ENCODE results near the gene MORC1.

Gene MORC1

DNA sequence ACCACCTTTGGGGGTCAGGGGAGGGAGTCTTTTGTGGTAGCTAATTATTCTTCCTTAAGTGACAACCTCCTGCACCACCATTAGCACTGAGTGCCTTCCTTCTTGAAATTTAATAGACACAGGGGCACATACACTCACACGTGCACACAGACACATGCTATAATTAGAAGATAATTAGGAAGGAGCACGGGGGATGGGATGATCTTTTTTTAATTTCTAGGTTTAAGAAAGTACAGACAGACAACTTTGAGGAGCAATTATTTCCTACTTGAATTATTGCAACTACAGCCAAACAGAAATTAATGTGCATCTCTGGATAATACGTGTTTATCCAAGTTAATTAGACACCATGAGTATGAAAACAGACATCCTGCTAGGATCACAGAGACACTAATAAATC lies 119.5 kb downstream of the MORC1 start:
- no peak overlapping the region for H4K8ac ChIP-seq (ENCODE audit: low read length)
- H3K9me3 ChIP-seq (ENCODE audit: control insufficient read depth, low read length), result no peaks in the 10 kb centered on the region
- no peaks in the 10 kb centered on the region for H3K79me1 ChIP-seq (replicated peaks; ENCODE audit: low read length, poor library complexity, severe bottlenecking)
- H3K4me3 ChIP-seq (ENCODE audit: insufficient read depth in 1 of 2, low read depth in 1 of 2, low read length in 2 of 2), result no peak overlapping the region
- no peak overlapping the region for H2BK12ac ChIP-seq (ENCODE audit: low read length in 2 of 2)
- 94% methylated on average over 1 of the region's 3 CpGs for WGBS
- no peak overlapping the region for H2AFZ ChIP-seq (ENCODE audit: low read depth, low read length)
- DNase-seq, result no peak
- no peak overlapping the region for H3K27ac ChIP-seq (ENCODE audit: low read length, poor library complexity, severe bottlenecking)
- no peak overlapping the region for H3K4me2 ChIP-seq (ENCODE audit: low read length, poor library complexity, severe bottlenecking)
- H3K36me3 ChIP-seq (ENCODE audit: control insufficient read depth in 1 of 2, insufficient read depth in 2 of 2, low read depth in 1 of 2, low read length in 2 of 2), result no peaks in the 10 kb centered on the region
- no peaks in the 10 kb centered on the region for H3K4me1 ChIP-seq (ENCODE audit: control insufficient read depth, insufficient read depth, low read depth, low read length)
- H3K14ac ChIP-seq (ENCODE audit: low read length in 2 of 2), result no peak overlapping the region
- no peak overlapping the region for H2AK5ac ChIP-seq (ENCODE audit: low read length, severe bottlenecking)
- no peak overlapping the region for H2BK5ac ChIP-seq (ENCODE audit: low read depth, low read length, poor library complexity, severe bottlenecking)
- H2BK120ac ChIP-seq (ENCODE audit: low read depth, low read length), result no peak overlapping the region
- H4K91ac ChIP-seq (ENCODE audit: low read length), result no peak overlapping the region
- no peak overlapping the region for H3K9ac ChIP-seq (ENCODE audit: low read length)
- H3K4ac ChIP-seq (ENCODE audit: low read depth in 1 of 2, low read length in 2 of 2), result no peak overlapping the region
- H3K18ac ChIP-seq (ENCODE audit: low read depth in 1 of 2, low read length in 2 of 2), result no peak overlapping the region
- H3K27me3 ChIP-seq (ENCODE audit: control insufficient read depth in 1 of 2, insufficient read depth in 1 of 2, low read length in 2 of 2), result no peaks in the 10 kb centered on the region
- H2BK15ac ChIP-seq (ENCODE audit: low read depth, poor library complexity, severe bottlenecking), result no peak overlapping the region
- no peak overlapping the region for H3K23ac ChIP-seq (ENCODE audit: low read length in 2 of 2)

DNA sequence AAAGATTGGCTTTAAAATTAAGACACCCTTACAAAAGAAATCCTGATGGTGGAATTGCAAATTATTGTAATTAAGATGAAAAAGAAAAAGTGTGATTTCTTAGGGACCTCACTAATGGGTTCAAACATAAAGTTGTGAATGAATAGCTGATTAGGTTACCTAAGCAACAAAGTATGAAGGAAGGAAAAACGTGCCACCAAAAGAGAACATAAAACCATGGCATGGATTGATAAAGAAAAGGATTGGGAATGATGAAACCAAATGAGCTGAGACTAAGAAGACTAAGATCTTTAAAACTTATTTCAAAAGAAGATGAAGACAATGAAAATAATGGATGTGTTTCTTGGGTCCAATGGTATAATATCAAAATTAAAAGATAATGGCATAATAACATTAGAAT lies 132.1 kb downstream of the MORC1 start:
- Histone ChIP-seq H2BK15ac (ENCODE audit: low read depth, poor library complexity, severe bottlenecking) (no peak overlapping the region), H3K79me1 (replicated peaks; ENCODE audit: low read length, poor library complexity, severe bottlenecking) (no peaks in the 10 kb centered on the region), H2AK5ac (ENCODE audit: low read length, severe bottlenecking) (no peak overlapping the region), H3K18ac (ENCODE audit: low read depth in 1 of 2, low read length in 2 of 2) (no peak overlapping the region), H4K8ac (ENCODE audit: low read length) (no peak overlapping the region), H2BK12ac (ENCODE audit: low read length in 2 of 2) (no peak overlapping the region), H3K4me1 (ENCODE audit: control insufficient read depth, insufficient read depth, low read depth, low read length) (no peaks in the 10 kb centered on the region), H3K4me2 (ENCODE audit: low read length, poor library complexity, severe bottlenecking) (no peak overlapping the region), H3K14ac (ENCODE audit: low read length in 2 of 2) (no peak overlapping the region), H2BK5ac (ENCODE audit: low read depth, low read length, poor library complexity, severe bottlenecking) (no peak overlapping the region), H3K27me3 (ENCODE audit: control insufficient read depth in 1 of 2, insufficient read depth in 1 of 2, low read length in 2 of 2) (no peaks in the 10 kb centered on the region), H3K23ac (ENCODE audit: low read length in 2 of 2) (no peak overlapping the region), H4K91ac (ENCODE audit: low read length) (no peak overlapping the region), H3K27ac (ENCODE audit: low read length, poor library complexity, severe bottlenecking) (no peak overlapping the region), H2BK120ac (ENCODE audit: low read depth, low read length) (no peak overlapping the region), H2AFZ (ENCODE audit: low read depth, low read length) (no peak overlapping the region), H3K9ac (ENCODE audit: low read length) (no peak overlapping the region), H3K36me3 (ENCODE audit: control insufficient read depth in 1 of 2, insufficient read depth in 2 of 2, low read depth in 1 of 2, low read length in 2 of 2) (no peaks in the 10 kb centered on the region), H3K9me3 (ENCODE audit: control insufficient read depth, low read length) (no peaks in the 10 kb centered on the region), H3K4ac (ENCODE audit: low read depth in 1 of 2, low read length in 2 of 2) (no peak overlapping the region), H3K4me3 (ENCODE audit: insufficient read depth in 1 of 2, low read depth in 1 of 2, low read length in 2 of 2) (no peak overlapping the region)
- no peak for DNase-seq
- WGBS, result 0% methylated on average over 1 of the region's 1 CpG

DNA sequence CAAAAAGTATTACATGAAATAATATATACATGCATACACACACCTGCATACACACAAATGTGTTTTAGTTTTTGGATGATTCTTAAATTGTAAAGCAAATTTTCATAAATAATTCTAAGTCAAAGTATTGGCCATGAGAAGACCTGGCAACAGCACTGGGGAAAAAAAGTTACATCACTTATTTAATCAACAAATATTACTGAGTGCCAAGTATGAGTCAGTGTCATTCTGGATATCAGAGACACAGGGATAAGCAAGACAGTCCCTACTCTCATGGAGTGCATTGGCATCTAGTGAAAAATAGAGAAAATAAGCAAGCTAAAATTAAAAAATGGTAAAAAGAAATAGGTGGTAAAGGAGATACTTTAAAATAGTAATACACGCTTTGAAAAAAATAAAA lies 134.9 kb downstream of the MORC1 start:
- Histone ChIP-seq H2BK15ac (ENCODE audit: low read depth, poor library complexity, severe bottlenecking) (no peak overlapping the region), H4K8ac (ENCODE audit: low read length) (no peak overlapping the region), H4K91ac (ENCODE audit: low read length) (no peak overlapping the region), H3K23ac (ENCODE audit: low read length in 2 of 2) (no peak overlapping the region), H3K79me1 (replicated peaks; ENCODE audit: low read length, poor library complexity, severe bottlenecking) (no peaks in the 10 kb centered on the region), H3K18ac (ENCODE audit: low read depth in 1 of 2, low read length in 2 of 2) (no peak overlapping the region), H2AK5ac (ENCODE audit: low read length, severe bottlenecking) (no peak overlapping the region), H2BK12ac (ENCODE audit: low read length in 2 of 2) (no peak overlapping the region), H3K14ac (ENCODE audit: low read length in 2 of 2) (no peak overlapping the region), H3K4me2 (ENCODE audit: low read length, poor library complexity, severe bottlenecking) (no peak overlapping the region), H3K4me1 (ENCODE audit: control insufficient read depth, insufficient read depth, low read depth, low read length) (no peaks in the 10 kb centered on the region), H3K36me3 (ENCODE audit: control insufficient read depth in 1 of 2, insufficient read depth in 2 of 2, low read depth in 1 of 2, low read length in 2 of 2) (no peaks in the 10 kb centered on the region), H2AFZ (ENCODE audit: low read depth, low read length) (no peak overlapping the region), H2BK120ac (ENCODE audit: low read depth, low read length) (no peak overlapping the region), H2BK5ac (ENCODE audit: low read depth, low read length, poor library complexity, severe bottlenecking) (no peak overlapping the region), H3K4ac (ENCODE audit: low read depth in 1 of 2, low read length in 2 of 2) (no peak overlapping the region), H3K27ac (ENCODE audit: low read length, poor library complexity, severe bottlenecking) (no peak overlapping the region), H3K27me3 (ENCODE audit: control insufficient read depth in 1 of 2, insufficient read depth in 1 of 2, low read length in 2 of 2) (no peaks in the 10 kb centered on the region), H3K4me3 (ENCODE audit: insufficient read depth in 1 of 2, low read depth in 1 of 2, low read length in 2 of 2) (no peak overlapping the region), H3K9me3 (ENCODE audit: control insufficient read depth, low read length) (no peaks in the 10 kb centered on the region), H3K9ac (ENCODE audit: low read length) (no peak overlapping the region)
- DNase-seq, result no peak
- WGBS, result 100% methylated on average over 1 of the region's 1 CpG

DNA sequence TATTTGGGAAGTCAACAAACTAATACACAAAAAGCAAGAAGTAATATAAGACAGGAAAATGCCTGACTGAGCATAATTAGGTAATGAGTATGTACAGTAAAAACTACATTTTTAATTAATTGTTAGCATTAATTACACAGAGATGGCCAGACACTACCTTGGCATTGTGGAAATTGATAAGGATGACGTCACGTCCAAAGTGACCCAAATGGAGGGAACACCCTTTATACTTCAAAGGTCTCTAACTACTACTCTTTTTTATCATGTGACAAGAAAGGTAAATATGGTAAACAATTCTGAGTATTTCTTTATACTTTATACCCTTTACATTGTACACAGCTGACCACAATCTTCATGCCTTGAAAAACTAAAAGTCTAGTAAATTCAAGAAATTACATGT lies 141.9 kb downstream of the MORC1 start:
- Histone ChIP-seq H4K91ac (ENCODE audit: low read length) (no peak overlapping the region), H3K9ac (ENCODE audit: low read length) (no peak overlapping the region), H3K18ac (ENCODE audit: low read depth in 1 of 2, low read length in 2 of 2) (no peak overlapping the region), H3K36me3 (ENCODE audit: control insufficient read depth in 1 of 2, insufficient read depth in 2 of 2, low read depth in 1 of 2, low read length in 2 of 2) (no peaks in the 10 kb centered on the region), H2BK120ac (ENCODE audit: low read depth, low read length) (no peak overlapping the region), H3K79me1 (replicated peaks; ENCODE audit: low read length, poor library complexity, severe bottlenecking) (no peaks in the 10 kb centered on the region), H2BK5ac (ENCODE audit: low read depth, low read length, poor library complexity, severe bottlenecking) (no peak overlapping the region), H2BK15ac (ENCODE audit: low read depth, poor library complexity, severe bottlenecking) (no peak overlapping the region), H3K4me1 (ENCODE audit: control insufficient read depth, insufficient read depth, low read depth, low read length) (no peaks in the 10 kb centered on the region), H3K27me3 (ENCODE audit: control insufficient read depth in 1 of 2, insufficient read depth in 1 of 2, low read length in 2 of 2) (no peaks in the 10 kb centered on the region), H3K23ac (ENCODE audit: low read length in 2 of 2) (no peak overlapping the region), H3K4me2 (ENCODE audit: low read length, poor library complexity, severe bottlenecking) (no peak overlapping the region), H3K4ac (ENCODE audit: low read depth in 1 of 2, low read length in 2 of 2) (no peak overlapping the region), H3K9me3 (ENCODE audit: control insufficient read depth, low read length) (no peaks in the 10 kb centered on the region), H2AK5ac (ENCODE audit: low read length, severe bottlenecking) (no peak overlapping the region), H2AFZ (ENCODE audit: low read depth, low read length) (no peak overlapping the region), H4K8ac (ENCODE audit: low read length) (no peak overlapping the region), H3K27ac (ENCODE audit: low read length, poor library complexity, severe bottlenecking) (no peak overlapping the region), H3K4me3 (ENCODE audit: insufficient read depth in 1 of 2, low read depth in 1 of 2, low read length in 2 of 2) (no peak overlapping the region), H3K14ac (ENCODE audit: low read length in 2 of 2) (no peak overlapping the region), H2BK12ac (ENCODE audit: low read length in 2 of 2) (no peak overlapping the region)
- 83% methylated on average over 2 of the region's 2 CpGs for WGBS
- no peak for DNase-seq
